A673 (cell line): ENCODE data around the gene AKT3. TPM values are rescaled to one million over a fixed set of nuclear protein-coding genes. Genes with fewer than 3 reads are reported as not detected.

Source experiments
- BruUV-seq: library from RNA; stranded (reverse); fragments of 400-500 nt; replicated peaks from 2 replicates; lab custom pipeline; 2021; lab: Mats Ljungman, UMichigan
- CTCF ChIA-PET: fragments of 300-600 bp; sonication (Branson Sonifier 250); formaldehyde crosslinking; loops from one replicate; lab custom pipeline; 2022; ENCODE audit warnings: antibody characterized with exemption; lab: Charles Lee
- POLR2A ChIA-PET: fragments of 300-600 bp; sonication (Branson Sonifier 250); formaldehyde crosslinking; loops from one replicate; lab custom pipeline; 2022; ENCODE audit warnings: antibody characterized with exemption; ENCODE audit not compliant: low non-redundant PET; lab: Charles Lee
- DNase-seq: peaks from one replicate; pipeline ENCODE4 v3.0.0-alpha.2; 2015; ENCODE audit warnings: low spot score
- H3K27ac ChIP-seq: fragments of 200-600 bp; sonication (generic); 2 replicates; pipeline ENCODE4 v1.5.1; 2016; ENCODE audit warnings: mixed run types, low read depth, mild to moderate bottlenecking, mixed read lengths, antibody characterized with exemption, low read length; ENCODE audit not compliant: poor library complexity, severe bottlenecking
- H3K27me3 ChIP-seq: fragments of 200-600 bp; sonication (generic); replicated peaks from 2 replicates; pipeline ENCODE4 v1.6.1; 2017; ENCODE audit warnings: mixed run types, low read depth, mild to moderate bottlenecking, mixed read lengths, antibody characterized with exemption, low read length; ENCODE audit not compliant: insufficient read depth, poor library complexity
- H3K36me3 ChIP-seq: fragments of 200-600 bp; sonication (generic); 2 replicates; pipeline ENCODE4 v1.6.1; 2016; ENCODE audit warnings: mixed run types, mild to moderate bottlenecking, mixed read lengths, antibody characterized with exemption, low read length; ENCODE audit not compliant: insufficient read depth, poor library complexity, severe bottlenecking
- H3K4me1 ChIP-seq: fragments of 200-600 bp; sonication (generic); 2 replicates; pipeline ENCODE4 v1.6.1; 2017; ENCODE audit warnings: mixed run types, mild to moderate bottlenecking, mixed read lengths, antibody characterized with exemption, low read length; ENCODE audit not compliant: insufficient read depth, poor library complexity, severe bottlenecking
- H3K4me3 ChIP-seq: fragments of 200-600 bp; sonication (generic); 2 replicates; pipeline ENCODE4 v1.5.1; 2016; ENCODE audit warnings: low read depth, mixed run types, mild to moderate bottlenecking, mixed read lengths, low read length; ENCODE audit not compliant: poor library complexity, severe bottlenecking
- H3K9me3 ChIP-seq: fragments of 200-600 bp; sonication (generic); 2 replicates; pipeline ENCODE4 v1.6.1; 2016; ENCODE audit warnings: mixed run types, low read depth, mild to moderate bottlenecking, mixed read lengths, antibody characterized with exemption, low read length; ENCODE audit not compliant: poor library complexity, severe bottlenecking
- EZH2 ChIP-seq: fragments of 200-600 bp; sonication (generic); IDR thresholded peaks from 2 replicates; pipeline ENCODE4 v1.6.1; 2017; ENCODE audit warnings: borderline replicate concordance, low read depth, mild to moderate bottlenecking, mixed read lengths, antibody characterized with exemption, low read length; ENCODE audit not compliant: poor library complexity, severe bottlenecking
- intact Hi-C: fragments of 100-400 bp; cut with micrococcal nuclease; formaldehyde crosslinking; loops from one replicate; pipeline ENCODE4 v1.10.0; 2022; ENCODE audit not compliant: unreplicated experiment
- total RNA-seq: library from RNA; stranded (reverse); gene quantifications from 2 replicates; pipeline ENCODE4 v1.2.3, GENCODE V29; 2021
- TF ChIP-seq, protein P1 (sequence below): fragments of 300-800, 200-600 bp; sonication (generic); conservative IDR thresholded peaks from 2 replicates; pipeline ENCODE4 v1.5.1; 2017; ENCODE audit warnings: low read depth, mild to moderate bottlenecking, antibody characterized with exemption, low read length, moderate library complexity, mixed read lengths

The AKT3 gene
- total RNA-seq, 1 experiment from 2014 or later, result 14.4 TPM

- POLR2A ChIA-PET, result no interaction called here
Observed at GRCh38 chr1:243798726-243799125, 51.3 kb downstream of the AKT3 start.

GRCh38 chr1:243796016-243796415 lies 54.0 kb downstream of the AKT3 start:
- no TSS peak for BruUV-seq
- TF ChIP-seq, protein P1, sequence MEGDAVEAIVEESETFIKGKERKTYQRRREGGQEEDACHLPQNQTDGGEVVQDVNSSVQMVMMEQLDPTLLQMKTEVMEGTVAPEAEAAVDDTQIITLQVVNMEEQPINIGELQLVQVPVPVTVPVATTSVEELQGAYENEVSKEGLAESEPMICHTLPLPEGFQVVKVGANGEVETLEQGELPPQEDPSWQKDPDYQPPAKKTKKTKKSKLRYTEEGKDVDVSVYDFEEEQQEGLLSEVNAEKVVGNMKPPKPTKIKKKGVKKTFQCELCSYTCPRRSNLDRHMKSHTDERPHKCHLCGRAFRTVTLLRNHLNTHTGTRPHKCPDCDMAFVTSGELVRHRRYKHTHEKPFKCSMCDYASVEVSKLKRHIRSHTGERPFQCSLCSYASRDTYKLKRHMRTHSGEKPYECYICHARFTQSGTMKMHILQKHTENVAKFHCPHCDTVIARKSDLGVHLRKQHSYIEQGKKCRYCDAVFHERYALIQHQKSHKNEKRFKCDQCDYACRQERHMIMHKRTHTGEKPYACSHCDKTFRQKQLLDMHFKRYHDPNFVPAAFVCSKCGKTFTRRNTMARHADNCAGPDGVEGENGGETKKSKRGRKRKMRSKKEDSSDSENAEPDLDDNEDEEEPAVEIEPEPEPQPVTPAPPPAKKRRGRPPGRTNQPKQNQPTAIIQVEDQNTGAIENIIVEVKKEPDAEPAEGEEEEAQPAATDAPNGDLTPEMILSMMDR, result no peak
- no peak for TF ChIP-seq EZH2
- Histone ChIP-seq H3K36me3 (no peaks in the 10 kb centered on the region), H3K4me3 (no peak overlapping the region), H3K4me1 (no peaks in the 10 kb centered on the region), H3K9me3 (no peaks in the 10 kb centered on the region), H3K27me3 (no peaks in the 10 kb centered on the region), H3K27ac (no peak overlapping the region)
- ChIA-PET CTCF (no interaction called here), POLR2A (no interaction called here)
- no peak for DNase-seq
- intact Hi-C loops, result no loop called here

More at GRCh38 chr1:243798726-243799125, 51.3 kb downstream of the AKT3 start:
- H3K36me3 ChIP-seq, result no peaks in the 10 kb centered on the region
- H3K4me1 ChIP-seq, result no peaks in the 10 kb centered on the region
- no TSS peak for BruUV-seq
- intact Hi-C loops, result no loop called here
- H3K27ac ChIP-seq, result no peak overlapping the region
- no peak for DNase-seq
- no peak for TF ChIP-seq EZH2
- TF ChIP-seq, protein P1, result no peak
- CTCF ChIA-PET, result no interaction called here
- H3K27me3 ChIP-seq, result no peaks in the 10 kb centered on the region
- no peaks in the 10 kb centered on the region for H3K9me3 ChIP-seq
- no peak overlapping the region for H3K4me3 ChIP-seq

DNA sequence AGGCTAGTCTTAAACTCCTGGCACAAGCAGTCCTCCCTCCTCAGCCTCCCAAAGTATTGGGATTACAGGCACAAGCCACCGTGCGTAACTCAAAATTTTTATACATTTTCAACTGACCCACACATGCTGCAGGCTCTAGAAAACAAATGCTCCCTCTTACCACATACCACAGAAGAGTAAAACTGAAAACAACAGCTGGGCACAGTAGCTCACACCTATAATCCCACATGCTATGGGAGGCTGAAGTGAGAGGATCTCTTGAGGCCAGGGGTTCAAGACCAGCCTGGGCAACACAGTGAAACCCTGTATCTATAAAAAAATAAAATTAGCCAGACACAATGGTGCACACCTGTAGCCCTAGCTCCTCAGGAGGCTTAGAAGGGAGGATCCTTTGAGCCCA lies 56.7 kb downstream of the AKT3 start:
- ChIA-PET CTCF (no interaction called here), POLR2A (no interaction called here)
- no peak for DNase-seq
- no peak overlapping the region for H3K4me3 ChIP-seq
- BruUV-seq, result no TSS peak
- H3K9me3 ChIP-seq, result no peaks in the 10 kb centered on the region
- H3K27me3 ChIP-seq, result no peaks in the 10 kb centered on the region
- no peak for TF ChIP-seq EZH2
- TF ChIP-seq, protein P1, result no peak
- H3K4me1 ChIP-seq, result no peaks in the 10 kb centered on the region
- H3K36me3 ChIP-seq, result no peaks in the 10 kb centered on the region
- H3K27ac ChIP-seq, result no peak overlapping the region
- intact Hi-C loops, result no loop called here
